Endothelial cell of umbilical vein (primary cell): Measurements from ENCODE around the gene POLR3GL. TPM values are rescaled to one million over a fixed set of nuclear protein-coding genes. Genes with fewer than 3 reads are reported as not detected.

Source experiments
- BruUV-seq: library from RNA; stranded (reverse); fragments of 400-500 nt; replicated peaks from 2 replicates; lab custom pipeline; 2021; lab: Mats Ljungman, UMichigan
- CTCF ChIA-PET: fragments of 300-600, 350-600 bp; sonication (Branson Sonifier 250); formaldehyde crosslinking; loops from one replicate; lab custom pipeline; 2021; ENCODE audit warnings: antibody characterized with exemption, inconsistent platforms; lab: Charles Lee
- POLR2A ChIA-PET: fragments of 300-600, 350-600 bp; sonication (Branson Sonifier 250); formaldehyde crosslinking; loops from one replicate; lab custom pipeline; 2021; ENCODE audit warnings: antibody characterized with exemption, inconsistent platforms; lab: Charles Lee
- DNase-seq: peaks from one replicate; pipeline ENCODE4 v3.0.0-alpha.2; 2011; ENCODE audit warnings: low read depth, low spot score
- FAIRE-seq: peaks from 2 replicates; lab custom pipeline; 2011; peaks lifted over from hg19 to GRCh38; lab: Jason Lieb, UNC
- H2AFZ ChIP-seq: 2 replicates; pipeline ENCODE4 v1.6.0; 2012; ENCODE audit warnings: low read depth, low read length, control low read depth, inconsistent platforms
- H3K27ac ChIP-seq: 2 replicates; pipeline ENCODE4 v1.5.1; 2011; ENCODE audit warnings: low read depth, mild to moderate bottlenecking, control low read depth, low read length, moderate library complexity; ENCODE audit not compliant: insufficient read depth
- H3K27me3 ChIP-seq, 2 experiments: 2 replicates each; pipeline versions ENCODE4 v1.6.0 to v1.6.1; 2011; ENCODE audit warnings: low read length in 2 of 2, mixed read lengths in 1 of 2; ENCODE audit not compliant: control insufficient read depth in 2 of 2, insufficient read depth in 2 of 2
- H3K36me3 ChIP-seq, 2 experiments: 2 replicates in 1 of 2; 3 replicates in 1 of 2; pipeline ENCODE4 v1.5.1; 2011; ENCODE audit warnings: low read length in 2 of 2, mild to moderate bottlenecking in 1 of 2, moderate library complexity in 1 of 2; ENCODE audit not compliant: control insufficient read depth in 2 of 2, insufficient read depth in 2 of 2; ENCODE audit errors: extremely low read depth in 1 of 2
- H3K4me1 ChIP-seq: 3 replicates; pipeline ENCODE4 v1.5.1; 2011; ENCODE audit warnings: mild to moderate bottlenecking, low read length; ENCODE audit not compliant: control insufficient read depth, insufficient read depth; ENCODE audit errors: extremely low read depth
- H3K4me2 ChIP-seq: 2 replicates; pipeline ENCODE4 v1.6.1; 2011; ENCODE audit warnings: low read length, control low read depth, mixed read lengths; ENCODE audit not compliant: insufficient read depth
- H3K4me3 ChIP-seq, 3 experiments: fragments of 200-600 bp in 1 of 3; sonication (generic), shearing (Covaris generic) in 1 of 3; replicated peaks in 1 of 3; 2 replicates each; pipeline ENCODE4 v1.5.1; 2011 to 2016; ENCODE audit warnings: control low read depth in 3 of 3, low read length in 3 of 3, mild to moderate bottlenecking in 2 of 3, inconsistent platforms in 1 of 3, low read depth in 1 of 3, moderate library complexity in 1 of 3; ENCODE audit not compliant: insufficient read depth in 1 of 3
- H3K79me2 ChIP-seq: 2 replicates; pipeline ENCODE4 v1.6.0; 2012; ENCODE audit warnings: low read length, inconsistent platforms; ENCODE audit not compliant: control insufficient read depth, insufficient read depth
- H3K9ac ChIP-seq: replicated peaks from 2 replicates; pipeline ENCODE3; 2011; ENCODE audit warnings: low read length, control low read depth; ENCODE audit not compliant: insufficient read depth; ENCODE audit errors: extremely low read depth
- H3K9me1 ChIP-seq: replicated peaks from 3 replicates; pipeline ENCODE4 v1.6.0; 2011; ENCODE audit warnings: mild to moderate bottlenecking, low read length; ENCODE audit not compliant: control insufficient read depth, insufficient read depth; ENCODE audit errors: extremely low read depth
- H3K9me3 ChIP-seq: replicated peaks from 2 replicates; pipeline ENCODE4 v1.5.1; 2012; ENCODE audit warnings: low read length, inconsistent platforms; ENCODE audit not compliant: control insufficient read depth, insufficient read depth
- H4K20me1 ChIP-seq: replicated peaks from 2 replicates; pipeline ENCODE3; 2011; ENCODE audit warnings: mild to moderate bottlenecking, low read length; ENCODE audit not compliant: control insufficient read depth, insufficient read depth; ENCODE audit errors: extremely low read depth
- CTCF ChIP-seq, 2 donors: IDR thresholded peaks; 1 replicate in 1 of 2; 2 replicates in 1 of 2; pipeline ENCODE4 v1.5.1; 2011; ENCODE audit warnings: low read length in 2 of 2, mild to moderate bottlenecking in 2 of 2, moderate library complexity in 2 of 2, control low read depth in 1 of 2, inconsistent platforms in 1 of 2, low read depth in 1 of 2; ENCODE audit not compliant: insufficient read depth in 1 of 2; ENCODE audit errors: extremely low read depth in 1 of 2
- EZH2 ChIP-seq: IDR thresholded peaks from 2 replicates; pipeline ENCODE4 v1.6.1; 2012; ENCODE audit warnings: borderline replicate concordance, low read depth, mild to moderate bottlenecking, moderate library complexity, low read length, inconsistent platforms; ENCODE audit not compliant: severe bottlenecking
- FOS ChIP-seq: IDR thresholded peaks from 2 replicates; pipeline ENCODE4 v1.6.1; 2011; ENCODE audit warnings: mild to moderate bottlenecking, low read length, moderate library complexity, borderline replicate concordance; ENCODE audit not compliant: insufficient read depth
- GATA2 ChIP-seq: IDR thresholded peaks from 2 replicates; pipeline ENCODE4 v1.7.0; 2011; ENCODE audit warnings: low read depth, mild to moderate bottlenecking, moderate library complexity, mixed read lengths, low read length; ENCODE audit not compliant: insufficient read length, insufficient read depth
- JUN ChIP-seq: IDR thresholded peaks from 2 replicates; pipeline ENCODE4 v1.6.1; 2011; ENCODE audit warnings: borderline replicate concordance, low read depth; ENCODE audit not compliant: insufficient read length, insufficient read depth
- MAX ChIP-seq: IDR thresholded peaks from 2 replicates; pipeline ENCODE4 v1.6.1; 2011; ENCODE audit not compliant: insufficient read depth, insufficient read length
- MYC ChIP-seq: IDR thresholded peaks from one replicate; pipeline ENCODE4 v1.6.1; 2011; ENCODE audit warnings: mild to moderate bottlenecking, low read depth, low read length
- POLR2A ChIP-seq: IDR thresholded peaks from 2 replicates; pipeline ENCODE4 v1.6.1; 2012; ENCODE audit warnings: low read depth, mild to moderate bottlenecking, control low read depth, low read length
- POLR2AphosphoS5 ChIP-seq: IDR thresholded peaks from 2 replicates; pipeline ENCODE4 v1.6.1; 2012; ENCODE audit warnings: low read depth, mild to moderate bottlenecking, control low read depth, low read length, moderate library complexity; ENCODE audit not compliant: insufficient read depth
- dilution Hi-C: fragments of 300-500 bp; cut with MboI; formaldehyde crosslinking; loops from one replicate; pipeline ENCODE4 v1.15.0; 2019; ENCODE audit warnings: low sequenced_read_pairs; ENCODE audit not compliant: extremely low pct_ligation_motif_present
- intact Hi-C: fragments of 100-400 bp; cut with micrococcal nuclease; formaldehyde crosslinking; loops from one replicate; pipeline ENCODE4 v1.10.0; 2022
- polyA plus RNA-seq, 4 experiments: library from polyadenylated mRNA; depleted of rRNA in 3 of 4; stranded (reverse) in 3 of 4; unstranded in 1 of 4; fragments of >200 nt; gene quantifications; 2 replicates each; pipeline versions ENCODE4 v1.2.1 to v1.2.3, GENCODE V29; 2011 to 2012; ENCODE audit warnings: missing spikeins in 1 of 4
- total RNA-seq: library from RNA; stranded (reverse); gene quantifications from 2 replicates; pipeline ENCODE4 v1.2.3, GENCODE V29; 2021

POLR3GL gene
- total and polyA plus RNA-seq, 2 donors (not counting 3 experiments of a cell fraction or from before 2014, with no cell fraction given), result 12.4 to 15.3 TPM

GRCh38 chr1:145978471-145978853, 14.0 kb downstream of the POLR3GL start:
- TF ChIP-seq JUN (no peak), MAX (no peak), FOS (no peak), POLR2AphosphoS5 (no peak), MYC (no peak), CTCF (IDR thresholded peaks at IDR 0.05; ENCODE audit: extremely low read depth in 1 of 2, insufficient read depth in 1 of 2, low read depth in 1 of 2, low read length in 2 of 2) (no peak), GATA2 (no peak), EZH2 (no peak), POLR2A (no peak)
- Histone ChIP-seq H4K20me1 (no peaks in the 10 kb centered on the region), H3K9me3 (no peaks in the 10 kb centered on the region), H3K9me1 (no peaks in the 10 kb centered on the region), H3K27ac (peak overlapping the region; percentile 89), H2AFZ (no peak overlapping the region), H3K36me3 (no peaks in the 10 kb centered on the region), H3K9ac (peak overlapping the region; percentile 54), H3K79me2 (no peaks in the 10 kb centered on the region), H3K27me3 (no peaks in the 10 kb centered on the region), H3K4me3 (no peak overlapping the region), H3K4me2 (peak overlapping the region; percentile 87), H3K4me1 (peaks cover 40% of the 10 kb centered on the region)
- no peak for FAIRE-seq
- intact Hi-C loops, result no loop called here
- dilution Hi-C loops, result no loop called here
- TSS peak; percentile 49 for BruUV-seq
- peak; percentile 18 for DNase-seq
- CTCF ChIA-PET, result interaction anchor here (1.0 to 20.0 kb wide), 15 partner anchors 12 to 133 kb away, joined by 3 to 496 read pairs (median 8); partner anchors contain the start of genes ANKRD34A, NUDT17, PIAS3 and POLR3GL
- POLR2A ChIA-PET, result interaction anchor here (1.1 to 1.6 kb wide), 4 partner anchors 15 to 73 kb away, joined by 4 read pairs; no protein-coding TSS in a partner anchor
